GM12878 (cell line): ENCODE data around the gene THRA. TPM values are rescaled to one million over a fixed set of nuclear protein-coding genes. Genes with fewer than 3 reads are reported as not detected.

Source experiments
- ATAC-seq: fragments of 200-7000 bp; cut with Tn5 transposase; 3 replicates; pipeline ENCODE4 v1.9.1; 2020; ENCODE audit warnings: mild to moderate bottlenecking, moderate library complexity
- BruUV-seq: library from RNA; stranded (reverse); fragments of 400-500 nt; replicated peaks from 2 replicates; lab custom pipeline; 2021; lab: Mats Ljungman, UMichigan
- CTCF ChIA-PET: fragments of 300-600 bp; sonication (Branson Sonifier 250); formaldehyde crosslinking; extraction: SDS; loops from one replicate; lab custom pipeline; 2021; ENCODE audit warnings: inconsistent platforms; lab: Yijun Ruan, JAX
- POLR2A ChIA-PET: fragments of 350-600 bp; formaldehyde crosslinking; extraction: SDS; loops from one replicate; lab custom pipeline; 2021; ENCODE audit warnings: inconsistent platforms; lab: Charles Lee
- RAD21 ChIA-PET: fragments of 300-600 bp; sonication (Branson Sonifier 250); formaldehyde crosslinking; loops from one replicate; lab custom pipeline; 2023; ENCODE audit warnings: antibody characterized with exemption; ENCODE audit not compliant: unreplicated experiment; lab: Charles Lee
- SMC1A ChIA-PET: fragments of 300-600 bp; sonication (Branson Sonifier 250); formaldehyde crosslinking; loops from one replicate; lab custom pipeline; 2023; ENCODE audit not compliant: unreplicated experiment, uncharacterized antibody; lab: Charles Lee
- DNase-seq: peaks from one replicate; pipeline ENCODE4 v3.0.0-alpha.2; 2011; ENCODE audit warnings: low read depth, low spot score
- FAIRE-seq: peaks from 3 replicates; lab custom pipeline; 2011; peaks lifted over from hg19 to GRCh38; lab: Jason Lieb, UNC
- H2AFZ ChIP-seq: 2 replicates; pipeline ENCODE4 v1.6.0; 2011; ENCODE audit warnings: low read depth, low read length, control low read depth; ENCODE audit not compliant: control insufficient read depth
- H3K27ac ChIP-seq: 2 replicates; pipeline ENCODE4 v1.5.1; 2011; ENCODE audit warnings: control low read depth; ENCODE audit not compliant: control insufficient read depth, insufficient read depth
- H3K27me3 ChIP-seq, 2 experiments: replicated peaks in 1 of 2; 2 replicates each; pipeline versions ENCODE4 v1.6.0 to v1.6.1; 2011; ENCODE audit warnings: low read length in 1 of 2; ENCODE audit not compliant: control insufficient read depth in 2 of 2, insufficient read depth in 2 of 2
- H3K36me3 ChIP-seq, 2 experiments: 2 replicates each; pipeline ENCODE4 v1.5.1; 2011; ENCODE audit warnings: low read length in 1 of 2; ENCODE audit not compliant: control insufficient read depth in 2 of 2, insufficient read depth in 2 of 2
- H3K4me1 ChIP-seq: 2 replicates; pipeline ENCODE4 v1.6.1; 2011; ENCODE audit warnings: mild to moderate bottlenecking, low read length, moderate library complexity, mixed read lengths; ENCODE audit not compliant: control insufficient read depth, insufficient read depth
- H3K4me2 ChIP-seq: 2 replicates; pipeline ENCODE4 v1.6.0; 2011; ENCODE audit warnings: control low read depth; ENCODE audit not compliant: control insufficient read depth, insufficient read depth
- H3K4me3 ChIP-seq: fragments of 200-600 bp; sonication (generic); 2 replicates; pipeline ENCODE4 v1.5.1; 2016
- H3K79me2 ChIP-seq: 2 replicates; pipeline ENCODE4 v1.6.0; 2011; ENCODE audit warnings: low read length; ENCODE audit not compliant: control insufficient read depth, insufficient read depth
- H3K9ac ChIP-seq: 2 replicates; pipeline ENCODE4 v1.8.0; 2011; ENCODE audit warnings: low read length, control low read depth, mixed read lengths; ENCODE audit not compliant: control insufficient read depth, insufficient read depth
- H3K9me3 ChIP-seq: replicated peaks from 3 replicates; pipeline ENCODE4 v1.5.1; 2011; ENCODE audit warnings: mild to moderate bottlenecking, low read length; ENCODE audit not compliant: control insufficient read depth, insufficient read depth
- H4K20me1 ChIP-seq: 2 replicates; pipeline ENCODE4 v1.6.0; 2011; ENCODE audit not compliant: control insufficient read depth, insufficient read depth
- BCL3 ChIP-seq: IDR thresholded peaks from 2 replicates; pipeline ENCODE4 v1.6.1; 2011; ENCODE audit warnings: borderline replicate concordance, low read depth, mild to moderate bottlenecking, moderate library complexity, low read length; ENCODE audit not compliant: insufficient read depth, poor library complexity, severe bottlenecking
- CBX5 ChIP-seq: sonication (generic); IDR thresholded peaks from 2 replicates; pipeline ENCODE4 v1.6.1; 2016; ENCODE audit warnings: low read depth, moderate library complexity, mild to moderate bottlenecking, inconsistent platforms
- WGBS: methylation state at CpG from one replicate; pipeline ENCODE4 v1.1.6; 2016; ENCODE audit warnings: low lambda C conversion rate; ENCODE audit not compliant: insufficient replicate concordance, insufficient coverage; ENCODE audit errors: missing lambda C conversion rate; 5-methylcytosine and 5-hydroxymethylcytosine counted together
- in situ Hi-C: fragments of 300-500 bp; cut with MboI; formaldehyde crosslinking; loops from 9 replicates; pipeline ENCODE4 v1.14.3; 2018; ENCODE audit warnings: mixed read lengths
- intact Hi-C: fragments of 100-400 bp; cut with micrococcal nuclease; formaldehyde crosslinking; loops from one replicate; pipeline ENCODE4 v1.14.2; 2022; ENCODE audit not compliant: unreplicated experiment
- polyA plus RNA-seq, 11 experiments: library from polyadenylated mRNA; depleted of rRNA in 4 of 11; unstranded in 6 of 11; stranded (reverse) in 5 of 11; fragments of >200 nt; fragmentation: Nextera tagmentation in 4 of 11; fragmentation: Illumina TruSeq in 1 of 11; extraction: Ambion mirVana in 4 of 11; extraction: Trizol in 1 of 11; gene quantifications; 1 replicate in 1 of 11; 2 replicates in 10 of 11; pipeline versions ENCODE4 v1.2.1 to v1.2.3, GENCODE V29; 2011 to 2016; ENCODE audit warnings: inconsistent platforms in 2 of 11, missing spikeins in 2 of 11, low read depth in 1 of 11
- total RNA-seq, 4 experiments: library from RNA; depleted of rRNA in 3 of 4; stranded (reverse); fragments of >200 nt in 3 of 4; fragmentation: Illumina TruSeq in 1 of 4; extraction: Trizol in 1 of 4; gene quantifications; 2 replicates each; pipeline versions ENCODE4 v1.2.1 to v1.2.3, GENCODE V29; 2013 to 2021

The THRA gene
- total and polyA plus RNA-seq, 10 of the 15 experiments (the other 5 are each of a cell fraction or from before 2014, with no cell fraction given): 0.03 to 2.0 (median 0.64) TPM

GRCh38 chr17:40061609-40062038, 1.1 kb upstream of the THRA start:
- BruUV-seq: no TSS peak
- in situ Hi-C loops: no loop called here
- H2AFZ ChIP-seq: no peak overlapping the region

More at GRCh38 chr17:40061609-40062038, 1.1 kb upstream of the THRA start:
- H3K79me2 ChIP-seq: no peaks in the 10 kb centered on the region
- POLR2A ChIA-PET: no interaction called here
- peaks cover 10 to 11% of the 10 kb centered on the region in 2 experiments; a peak in 3 of 4 replicates for H3K27me3 ChIP-seq
- DNase-seq (no peak), ATAC-seq (no peak), FAIRE-seq (no peak)
- WGBS: 52% methylated on average over 10 of the region's 10 CpGs
- H3K4me2 ChIP-seq: no peak overlapping the region
- CTCF ChIA-PET: interaction anchor here (0.6 to 15.2 kb wide), 11 partner anchors 7 to 610 kb away, joined by 3 to 142 read pairs (median 4); partner anchors contain the start of gene MED24
- intact Hi-C loops: loop anchor here (10.0 kb wide), 1 partner anchor 103 kb away; no protein-coding TSS in a partner anchor
- no peak overlapping the region for H3K9ac ChIP-seq
- RAD21 ChIA-PET: interaction anchor here (1.0 to 1.4 kb wide), 3 partner anchors 14 to 51 kb away, joined by 3 to 7 read pairs (median 5); no protein-coding TSS in a partner anchor
- peaks cover 5% of the 10 kb centered on the region for H3K4me1 ChIP-seq
- no peaks in the 10 kb centered on the region for H3K36me3 ChIP-seq
- H3K4me3 ChIP-seq: no peak overlapping the region
- no peaks in the 10 kb centered on the region for H3K9me3 ChIP-seq
- SMC1A ChIA-PET: interaction anchor here (0.7 to 2.4 kb wide), 6 partner anchors 7 to 107 kb away, joined by 3 to 13 read pairs (median 4); partner anchors contain the start of gene MED24
- no peak overlapping the region for H3K27ac ChIP-seq
- no peaks in the 10 kb centered on the region for H4K20me1 ChIP-seq
- TF ChIP-seq CBX5 (no peak), BCL3 (peak; percentile 84)
